Memory B cell (primary cell): ENCODE measurements around the gene NPRL2.

Source experiments
- ATAC-seq: fragments of 150-1000 bp; cut with Tn5 transposase; 2 replicates; pipeline ENCODE4 v1.10.0; 2021; ENCODE audit warnings: low read depth, mild to moderate bottlenecking, moderate library complexity
- DNase-seq, 2 donors: peaks; one replicate each; pipeline ENCODE4 v3.0.0; 2022; ENCODE audit warnings: low spot score in 2 of 2
- H3K27ac Mint-ChIP-seq: one replicate; pipeline ENCODE4 v1.8.0; 2022; ENCODE audit warnings: mild to moderate bottlenecking, moderate library complexity, mixed read lengths
- H3K27me3 Mint-ChIP-seq: one replicate; pipeline ENCODE4 v1.8.0; 2022; ENCODE audit warnings: mixed read lengths
- H3K36me3 Mint-ChIP-seq: one replicate; pipeline ENCODE4 v1.8.0; 2022; ENCODE audit warnings: mild to moderate bottlenecking, mixed read lengths
- H3K4me1 Mint-ChIP-seq: one replicate; pipeline ENCODE4 v1.8.0; 2022; ENCODE audit warnings: mixed read lengths
- H3K4me3 Mint-ChIP-seq: one replicate; pipeline ENCODE4 v1.8.0; 2022; ENCODE audit warnings: mild to moderate bottlenecking, moderate library complexity, mixed read lengths
- H3K9me3 Mint-ChIP-seq: one replicate; pipeline ENCODE4 v1.8.0; 2022; ENCODE audit warnings: mixed read lengths

NPRL2 gene

GRCh38 chr3:50334339-50335075 lies 16.1 kb downstream of the NPRL2 start:
- H3K27ac Mint-ChIP-seq: no peak overlapping the region
- H3K4me1 Mint-ChIP-seq: peaks cover 20% of the 10 kb centered on the region

GRCh38 chr3:50333744-50334328 lies 16.7 kb downstream of the NPRL2 start:
- Mint-ChIP-seq H3K4me1 (peaks cover 16% of the 10 kb centered on the region), H3K9me3 (no peaks in the 10 kb centered on the region), H3K36me3 (peaks cover 15% of the 10 kb centered on the region), H3K27me3 (no peaks in the 10 kb centered on the region), H3K27ac (peak overlapping the region; percentile 31), H3K4me3 (no peak overlapping the region)
- ATAC-seq (no peak), DNase-seq (no peak)

More at GRCh38 chr3:50334339-50335075, 16.1 kb downstream of the NPRL2 start:
- H3K36me3 Mint-ChIP-seq: peaks cover 17% of the 10 kb centered on the region
- no peaks in the 10 kb centered on the region for H3K27me3 Mint-ChIP-seq
- H3K4me3 Mint-ChIP-seq: peak overlapping the region; percentile 21
- DNase-seq (no peak), ATAC-seq (no peak)
- H3K9me3 Mint-ChIP-seq: no peaks in the 10 kb centered on the region

GRCh38 chr3:50331364-50331907 lies 19.1 kb downstream of the NPRL2 start:
- Mint-ChIP-seq H3K36me3 (peaks cover 11% of the 10 kb centered on the region), H3K4me1 (peaks cover 13% of the 10 kb centered on the region), H3K27ac (no peak overlapping the region), H3K4me3 (no peak overlapping the region), H3K9me3 (no peaks in the 10 kb centered on the region), H3K27me3 (no peaks in the 10 kb centered on the region)
- ATAC-seq (no peak), DNase-seq (no peak)

- no peak for DNase-seq
- H3K27me3 Mint-ChIP-seq: no peaks in the 10 kb centered on the region
- H3K4me1 Mint-ChIP-seq: peaks cover 14% of the 10 kb centered on the region
- H3K27ac Mint-ChIP-seq: no peak overlapping the region
- peaks cover 11% of the 10 kb centered on the region for H3K36me3 Mint-ChIP-seq
- H3K9me3 Mint-ChIP-seq: no peaks in the 10 kb centered on the region
- ATAC-seq: no peak
- no peak overlapping the region for H3K4me3 Mint-ChIP-seq
Measured at GRCh38 chr3:50330330-50330729, 20.2 kb downstream of the NPRL2 start.

- Mint-ChIP-seq H3K36me3 (peaks cover 9% of the 10 kb centered on the region), H3K4me1 (peaks cover 14% of the 10 kb centered on the region), H3K4me3 (peak within 1 kb of the TSS; percentile 85), H3K27ac (peak within 1 kb of the TSS; percentile 43), H3K9me3 (no peaks in the 10 kb centered on the region), H3K27me3 (no peaks in the 10 kb centered on the region)
- ATAC-seq: peak; percentile 95
- DNase-seq: peak; percentile 89 to 92
Measured at GRCh38 chr3:50327943-50328691, 22.5 kb downstream of the NPRL2 start, which contains the start of gene TUSC2. Gene TUSC2, minus strand, starts transcription at chr3:50328223. Its CDS starts 124 bp downstream, at chr3:50328099.

- peaks cover 16% of the 10 kb centered on the region for H3K4me1 Mint-ChIP-seq
- H3K27ac Mint-ChIP-seq: no peak overlapping the region
- H3K36me3 Mint-ChIP-seq: peaks cover 9% of the 10 kb centered on the region
- H3K27me3 Mint-ChIP-seq: no peaks in the 10 kb centered on the region
- H3K4me3 Mint-ChIP-seq: peak overlapping the region; percentile 85
- no peak for ATAC-seq
- no peak for DNase-seq
- H3K9me3 Mint-ChIP-seq: no peaks in the 10 kb centered on the region
Measured at GRCh38 chr3:50327129-50327528, 23.4 kb downstream of the NPRL2 start.

GRCh38 chr3:50326182-50326541 lies 24.4 kb downstream of the NPRL2 start:
- peaks cover 16% of the 10 kb centered on the region for H3K4me1 Mint-ChIP-seq
- H3K4me3 Mint-ChIP-seq: no peak overlapping the region
- H3K36me3 Mint-ChIP-seq: peaks cover 5% of the 10 kb centered on the region
- ATAC-seq: no peak
- H3K9me3 Mint-ChIP-seq: no peaks in the 10 kb centered on the region
- H3K27ac Mint-ChIP-seq: no peak overlapping the region
- DNase-seq: no peak
- no peaks in the 10 kb centered on the region for H3K27me3 Mint-ChIP-seq

GRCh38 chr3:50325497-50326181 lies 24.9 kb downstream of the NPRL2 start:
- DNase-seq (no peak), ATAC-seq (no peak)
- H3K9me3 Mint-ChIP-seq: no peaks in the 10 kb centered on the region
- H3K4me3 Mint-ChIP-seq: no peak overlapping the region
- H3K36me3 Mint-ChIP-seq: peaks cover 3% of the 10 kb centered on the region
- H3K27me3 Mint-ChIP-seq: no peaks in the 10 kb centered on the region
- H3K27ac Mint-ChIP-seq: no peak overlapping the region
- H3K4me1 Mint-ChIP-seq: peaks cover 17% of the 10 kb centered on the region

GRCh38 chr3:50325113-50325480 lies 25.5 kb downstream of the NPRL2 start:
- no peaks in the 10 kb centered on the region for H3K27me3 Mint-ChIP-seq
- no peaks in the 10 kb centered on the region for H3K36me3 Mint-ChIP-seq
- no peaks in the 10 kb centered on the region for H3K9me3 Mint-ChIP-seq
- DNase-seq (no peak), ATAC-seq (no peak)
- H3K4me1 Mint-ChIP-seq: peaks cover 23% of the 10 kb centered on the region
- no peak overlapping the region for H3K27ac Mint-ChIP-seq
- no peak overlapping the region for H3K4me3 Mint-ChIP-seq

GRCh38 chr3:50324351-50325112 lies 26.0 kb downstream of the NPRL2 start:
- Mint-ChIP-seq H3K9me3 (no peaks in the 10 kb centered on the region), H3K4me3 (no peak overlapping the region), H3K4me1 (peaks cover 25% of the 10 kb centered on the region), H3K27ac (no peak overlapping the region), H3K36me3 (no peaks in the 10 kb centered on the region), H3K27me3 (no peaks in the 10 kb centered on the region)
- DNase-seq (no peak), ATAC-seq (peak; percentile 10)

GRCh38 chr3:50323614-50324199 lies 26.9 kb downstream of the NPRL2 start:
- H3K9me3 Mint-ChIP-seq: no peaks in the 10 kb centered on the region
- H3K4me3 Mint-ChIP-seq: no peak overlapping the region
- no peaks in the 10 kb centered on the region for H3K36me3 Mint-ChIP-seq
- H3K27me3 Mint-ChIP-seq: no peaks in the 10 kb centered on the region
- DNase-seq (no peak), ATAC-seq (no peak)
- peaks cover 33% of the 10 kb centered on the region for H3K4me1 Mint-ChIP-seq
- H3K27ac Mint-ChIP-seq: no peak overlapping the region

- Mint-ChIP-seq H3K4me1 (peaks cover 34% of the 10 kb centered on the region), H3K4me3 (peak overlapping the region; percentile 3), H3K9me3 (no peaks in the 10 kb centered on the region), H3K27ac (no peak overlapping the region), H3K36me3 (no peaks in the 10 kb centered on the region), H3K27me3 (no peaks in the 10 kb centered on the region)
- no peak for DNase-seq
- ATAC-seq: no peak
Measured at GRCh38 chr3:50323092-50323600, 27.4 kb downstream of the NPRL2 start.
